Measurements from ENCODE around the gene MMD. TPM values are rescaled to one million over a fixed set of nuclear protein-coding genes. Genes with fewer than 3 reads are reported as not detected.
"Not testable (repeated sequence)": the region's sequence is repeated elsewhere in the genome, so short reads cannot be mapped to it uniquely, and the experiment has no call there.

MMD gene
- total RNA-seq (100 to 1,000 TPM in 1 of 2 donors, 10 to 100 TPM in 1; 37.4 to 120 TPM), polyA plus RNA-seq (ENCODE audit: insufficient read length in 2 of 2) (100 to 1,000 TPM in 1 of 2 donors, 10 to 100 TPM in 1; 93.3 to 122 TPM)
- long read RNA-seq, donor 1, transcript MMD-201 (7 exons, 2,735 nt), result major isoform, 37 of 53 reads
- long read RNA-seq, donor 1, partial matches to known transcripts, result 13 of 53 reads
- long read RNA-seq, donor 1, other reads (novel, unspliced or antisense), result 0 of 53 reads
- long read RNA-seq, donor 2, transcript MMD-201 (7 exons, 2,735 nt), result major isoform, 22 of 27 reads
- long read RNA-seq, donor 2, transcript MMD-203 (2 exons, 570 nt), result minor isoform, 5 of 27 reads
- long read RNA-seq, donor 2, partial matches to known transcripts, result 0 of 27 reads
- long read RNA-seq, donor 2, other reads (novel, unspliced or antisense), result 0 of 27 reads
- long read RNA-seq, donor 3, transcript MMD-201 (7 exons, 2,735 nt), result major isoform, 17 of 22 reads
- long read RNA-seq, donor 3, partial matches to known transcripts, result 5 of 22 reads
- long read RNA-seq, donor 3, other reads (novel, unspliced or antisense), result 0 of 22 reads
- long read RNA-seq, donor 4, transcript MMD-201 (7 exons, 2,735 nt), result major isoform, 8 of 10 reads
- long read RNA-seq, donor 4, partial matches to known transcripts, result 0 of 10 reads
- long read RNA-seq, donor 4, other reads (novel, unspliced or antisense), result 0 of 10 reads

DNA sequence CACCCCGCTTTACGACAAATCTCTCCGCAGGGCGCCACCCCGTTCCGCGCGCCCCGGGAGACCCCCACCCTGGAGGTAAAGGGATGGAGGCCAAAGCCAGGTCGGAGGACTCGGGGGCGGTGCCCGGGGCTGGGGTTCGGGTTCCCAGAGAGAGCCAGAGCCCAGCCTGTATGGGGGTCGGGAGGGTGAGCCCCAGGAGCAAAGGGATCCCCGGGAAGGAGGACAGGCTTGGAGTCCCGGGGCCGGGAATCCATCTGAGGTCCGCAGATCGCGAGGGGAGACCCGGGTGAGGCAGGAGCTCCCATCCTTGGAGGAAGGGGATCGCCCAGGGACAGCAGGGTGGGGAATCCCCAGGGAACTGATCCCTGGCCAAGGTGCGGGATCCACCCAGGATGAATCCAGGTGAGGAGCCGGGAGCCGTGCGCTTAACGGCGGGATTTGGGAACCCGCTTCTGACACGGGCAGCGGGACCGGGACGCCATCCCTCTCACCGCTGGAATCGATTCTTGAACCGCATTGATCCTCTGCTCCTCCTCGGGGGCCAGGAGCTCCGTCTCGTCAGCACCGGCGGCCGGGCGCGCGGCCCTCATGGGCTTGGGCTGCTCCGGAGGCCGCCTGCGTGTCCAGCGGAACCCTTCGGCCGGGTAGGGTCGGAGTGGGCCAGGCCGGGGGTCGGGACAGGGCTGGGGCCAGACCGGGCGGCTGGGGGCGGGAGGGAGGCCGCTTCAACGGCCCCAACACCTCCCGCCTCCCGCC lies at the start of gene MMD:
Gene MMD, minus strand, starts transcription at position 657 of the 756 bp plus-strand sequence. Its CDS starts 140 bp downstream, at position 517.
- peaks cover 10% of the 10 kb centered on the region for H3K4me1 ChIP-seq (ENCODE audit: control insufficient read depth, insufficient read depth, low read length)
- no peaks in the 10 kb centered on the region for H3K36me3 ChIP-seq (ENCODE audit: control insufficient read depth, insufficient read depth, low read length)
- H3K27ac ChIP-seq (ENCODE audit: low read depth, low read length), result peak within 1 kb of the TSS; percentile 79
- H3K9me3 ChIP-seq (ENCODE audit: control insufficient read depth, insufficient read depth, low read length), result no peaks in the 10 kb centered on the region
- peaks cover 4% of the 10 kb centered on the region for H3K27me3 ChIP-seq (ENCODE audit: control insufficient read depth, insufficient read depth, low read length)
- peak within 1 kb of the TSS; percentile 87 for H3K4me3 ChIP-seq (ENCODE audit: low read depth, low read length)
- 0% methylated on average over 62 of the region's 62 CpGs for WGBS (ENCODE audit: insufficient coverage)
- DNase-seq (ENCODE audit: low read depth in 4 of 6, low spot score in 6 of 6), result no peak

- DNase-seq (ENCODE audit: low read depth in 4 of 6, low spot score in 6 of 6), result peak in 4 of 6 donors; percentile 17 to 90 (median 20)
- Histone ChIP-seq H3K4me1 (ENCODE audit: control insufficient read depth, insufficient read depth, low read length) (no peaks in the 10 kb centered on the region), H3K27me3 (ENCODE audit: control insufficient read depth, insufficient read depth, low read length) (no peaks in the 10 kb centered on the region), H3K36me3 (ENCODE audit: control insufficient read depth, insufficient read depth, low read length) (no peaks in the 10 kb centered on the region), H3K9me3 (ENCODE audit: control insufficient read depth, insufficient read depth, low read length) (no peaks in the 10 kb centered on the region), H3K4me3 (ENCODE audit: low read depth, low read length) (no peak overlapping the region), H3K27ac (ENCODE audit: low read depth, low read length) (no peak overlapping the region)
- WGBS (ENCODE audit: insufficient coverage), result 19% methylated on average over 3 of the region's 7 CpGs
Observed at GRCh38 chr17:55466671-55467070, 45.0 kb upstream of the MMD start.

GRCh38 chr17:55465771-55466170 lies 44.1 kb upstream of the MMD start:
- not testable (repeated sequence) for H3K36me3 ChIP-seq (ENCODE audit: control insufficient read depth, insufficient read depth, low read length); H3K9me3 ChIP-seq (ENCODE audit: control insufficient read depth, insufficient read depth, low read length); H3K27ac ChIP-seq (ENCODE audit: low read depth, low read length); DNase-seq (ENCODE audit: low read depth in 4 of 6, low spot score in 6 of 6); H3K4me3 ChIP-seq (ENCODE audit: low read depth, low read length); H3K4me1 ChIP-seq (ENCODE audit: control insufficient read depth, insufficient read depth, low read length); H3K27me3 ChIP-seq (ENCODE audit: control insufficient read depth, insufficient read depth, low read length)
- 100% methylated on average over 2 of the region's 4 CpGs for WGBS (ENCODE audit: insufficient coverage)

DNA sequence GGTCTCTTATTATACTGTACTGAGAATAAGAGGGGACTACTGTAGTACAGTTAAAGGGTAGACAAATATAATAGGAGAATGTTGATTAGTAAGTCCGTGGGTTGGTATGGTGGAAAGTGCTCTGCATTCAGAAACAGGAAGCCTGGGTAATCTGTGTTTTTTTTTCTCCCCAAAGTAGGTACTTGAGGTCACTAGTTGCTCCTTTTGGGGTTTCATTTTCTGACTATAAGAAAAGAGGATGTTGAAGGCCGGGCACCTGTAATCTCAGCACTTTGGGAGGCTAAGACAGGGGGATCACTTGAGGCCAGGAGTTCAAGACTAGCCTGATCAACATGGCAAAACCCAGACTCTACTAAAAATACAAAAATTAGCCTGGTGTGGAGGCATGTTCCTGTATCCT lies 42.0 kb upstream of the MMD start:
- DNase-seq (ENCODE audit: low read depth in 4 of 6, low spot score in 6 of 6), result no peak
- no peak overlapping the region for H3K27ac ChIP-seq (ENCODE audit: low read depth, low read length)
- no peaks in the 10 kb centered on the region for H3K9me3 ChIP-seq (ENCODE audit: control insufficient read depth, insufficient read depth, low read length)
- H3K4me1 ChIP-seq (ENCODE audit: control insufficient read depth, insufficient read depth, low read length), result no peaks in the 10 kb centered on the region
- no peak overlapping the region for H3K4me3 ChIP-seq (ENCODE audit: low read depth, low read length)
- H3K36me3 ChIP-seq (ENCODE audit: control insufficient read depth, insufficient read depth, low read length), result no peaks in the 10 kb centered on the region
- WGBS (ENCODE audit: insufficient coverage), result 100% methylated on average over 1 of the region's 2 CpGs
- H3K27me3 ChIP-seq (ENCODE audit: control insufficient read depth, insufficient read depth, low read length), result no peaks in the 10 kb centered on the region

GRCh38 chr17:55462711-55463110 lies 41.1 kb upstream of the MMD start:
- Histone ChIP-seq H3K9me3 (ENCODE audit: control insufficient read depth, insufficient read depth, low read length) (no peaks in the 10 kb centered on the region), H3K27me3 (ENCODE audit: control insufficient read depth, insufficient read depth, low read length) (no peaks in the 10 kb centered on the region), H3K36me3 (ENCODE audit: control insufficient read depth, insufficient read depth, low read length) (no peaks in the 10 kb centered on the region), H3K4me3 (ENCODE audit: low read depth, low read length) (no peak overlapping the region), H3K27ac (ENCODE audit: low read depth, low read length) (no peak overlapping the region), H3K4me1 (ENCODE audit: control insufficient read depth, insufficient read depth, low read length) (no peaks in the 10 kb centered on the region)
- no peak for DNase-seq (ENCODE audit: low read depth in 4 of 6, low spot score in 6 of 6)

GRCh38 chr17:55462234-55462633 lies 40.6 kb upstream of the MMD start:
- Histone ChIP-seq H3K4me3 (ENCODE audit: low read depth, low read length) (no peak overlapping the region), H3K36me3 (ENCODE audit: control insufficient read depth, insufficient read depth, low read length) (no peaks in the 10 kb centered on the region), H3K27me3 (ENCODE audit: control insufficient read depth, insufficient read depth, low read length) (no peaks in the 10 kb centered on the region), H3K4me1 (ENCODE audit: control insufficient read depth, insufficient read depth, low read length) (no peaks in the 10 kb centered on the region), H3K27ac (ENCODE audit: low read depth, low read length) (no peak overlapping the region), H3K9me3 (ENCODE audit: control insufficient read depth, insufficient read depth, low read length) (no peaks in the 10 kb centered on the region)
- WGBS (ENCODE audit: insufficient coverage), result no CpG with 5 or more reads among the region's 1 CpG
- DNase-seq (ENCODE audit: low read depth in 4 of 6, low spot score in 6 of 6), result no peak

- Histone ChIP-seq H3K9me3 (ENCODE audit: control insufficient read depth, insufficient read depth, low read length) (no peaks in the 10 kb centered on the region), H3K27me3 (ENCODE audit: control insufficient read depth, insufficient read depth, low read length) (no peaks in the 10 kb centered on the region), H3K27ac (ENCODE audit: low read depth, low read length) (no peak overlapping the region), H3K4me1 (ENCODE audit: control insufficient read depth, insufficient read depth, low read length) (no peaks in the 10 kb centered on the region), H3K4me3 (ENCODE audit: low read depth, low read length) (no peak overlapping the region), H3K36me3 (ENCODE audit: control insufficient read depth, insufficient read depth, low read length) (no peaks in the 10 kb centered on the region)
- WGBS (ENCODE audit: insufficient coverage), result no CpG with 5 or more reads among the region's 7 CpGs
- no peak for DNase-seq (ENCODE audit: low read depth in 4 of 6, low spot score in 6 of 6)
Observed at GRCh38 chr17:55458978-55459377, 37.3 kb upstream of the MMD start.

DNA sequence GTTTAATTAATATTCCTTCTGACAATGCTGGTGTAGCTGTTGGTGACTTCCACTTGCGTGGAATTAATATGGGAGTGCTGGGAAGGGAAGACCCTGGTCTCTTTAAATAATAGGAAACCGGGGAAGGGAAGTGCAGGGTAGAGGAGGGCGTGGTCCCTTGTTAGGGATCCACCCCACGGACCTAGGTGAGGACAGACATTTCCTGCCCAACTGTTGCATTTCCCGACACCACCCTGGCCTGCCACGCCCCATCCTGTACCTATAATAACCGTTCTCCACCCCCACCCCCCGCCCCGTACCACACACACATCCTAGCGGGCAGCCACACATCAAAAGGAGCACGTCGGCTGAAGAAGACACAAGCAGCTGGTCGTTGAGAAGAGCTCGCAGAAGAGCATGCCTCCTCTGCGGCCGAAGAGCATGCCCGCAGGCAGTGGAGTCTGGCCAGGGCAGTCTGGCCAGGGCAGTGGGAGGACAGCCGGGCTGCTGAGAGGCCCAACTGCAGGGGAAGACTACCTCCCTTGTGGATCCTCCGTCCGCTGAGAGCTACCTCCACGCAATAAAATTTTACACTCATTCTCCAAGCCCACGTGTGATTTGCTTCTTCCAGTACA lies 36.8 kb upstream of the MMD start:
- 91% methylated on average over 17 of the region's 22 CpGs for WGBS (ENCODE audit: insufficient coverage)
- Histone ChIP-seq H3K36me3 (ENCODE audit: control insufficient read depth, insufficient read depth, low read length) (no peaks in the 10 kb centered on the region), H3K27me3 (ENCODE audit: control insufficient read depth, insufficient read depth, low read length) (no peaks in the 10 kb centered on the region), H3K4me3 (ENCODE audit: low read depth, low read length) (no peak overlapping the region), H3K27ac (ENCODE audit: low read depth, low read length) (no peak overlapping the region), H3K4me1 (ENCODE audit: control insufficient read depth, insufficient read depth, low read length) (no peaks in the 10 kb centered on the region), H3K9me3 (ENCODE audit: control insufficient read depth, insufficient read depth, low read length) (no peaks in the 10 kb centered on the region)
- no peak for DNase-seq (ENCODE audit: low read depth in 4 of 6, low spot score in 6 of 6)
